Smooth muscle cell (in vitro differentiated cells): ENCODE results near the gene ARMH4. TPM values are rescaled to one million over a fixed set of nuclear protein-coding genes. Genes with fewer than 3 reads are reported as not detected.
A peak's percentile ranks its signal among the peaks of the same experiment; 100 is the strongest.

Experiments used
- DNase-seq: peaks from one replicate; lab custom pipeline; 2025; ENCODE audit not compliant: unreplicated experiment; lab: John Stamatoyannopoulos, UW
- H2AFZ ChIP-seq: fragments of 200-600 bp; sonication (generic); 2 replicates; pipeline ENCODE4 v1.6.0; 2016; ENCODE audit warnings: antibody characterized with exemption, low read depth, mild to moderate bottlenecking
- H3F3A ChIP-seq: fragments of 200-600 bp; sonication (generic); 2 replicates; pipeline ENCODE4 v1.6.0; 2017; ENCODE audit warnings: antibody characterized with exemption, low read depth
- H3K27ac ChIP-seq: fragments of 200-600 bp; sonication (generic); 2 replicates; pipeline ENCODE4 v1.5.1; 2016; ENCODE audit warnings: low read depth, mild to moderate bottlenecking
- H3K27me3 ChIP-seq: fragments of 200-600 bp; sonication (generic); 2 replicates; pipeline ENCODE4 v1.6.1; 2016; ENCODE audit warnings: low read depth, mild to moderate bottlenecking
- H3K36me3 ChIP-seq: fragments of 200-600 bp; sonication (generic); 2 replicates; pipeline ENCODE4 v1.5.1; 2016; ENCODE audit warnings: low read depth
- H3K4me1 ChIP-seq: fragments of 200-600 bp; sonication (generic); 2 replicates; pipeline ENCODE4 v1.5.1; 2016; ENCODE audit warnings: low read depth
- H3K4me2 ChIP-seq: fragments of 200-600 bp; sonication (generic); 2 replicates; pipeline ENCODE4 v1.6.0; 2016; ENCODE audit warnings: mild to moderate bottlenecking
- H3K4me3 ChIP-seq: fragments of 200-600 bp; sonication (generic); 2 replicates; pipeline ENCODE4 v1.5.1; 2016; ENCODE audit warnings: mild to moderate bottlenecking
- H3K79me2 ChIP-seq: fragments of 200-600 bp; sonication (generic); 2 replicates; pipeline ENCODE4 v1.6.0; 2016; ENCODE audit warnings: low read depth, mild to moderate bottlenecking
- H3K9ac ChIP-seq: fragments of 200-600 bp; sonication (generic); 2 replicates; pipeline ENCODE4 v1.6.0; 2016; ENCODE audit warnings: low read depth
- H3K9me3 ChIP-seq: fragments of 200-600 bp; sonication (generic); replicated peaks from 2 replicates; pipeline ENCODE4 v1.5.1; 2016; ENCODE audit warnings: low read depth
- H4K20me1 ChIP-seq: fragments of 200-600 bp; sonication (generic); 2 replicates; pipeline ENCODE4 v1.6.0; 2016; ENCODE audit warnings: low read depth
- WGBS: methylation state at CpG from one replicate; pipeline ENCODE4 v1.1.7; 2016; ENCODE audit warnings: low lambda C conversion rate; 5-methylcytosine and 5-hydroxymethylcytosine counted together
- polyA plus RNA-seq: library from polyadenylated mRNA; unstranded; fragments of >200 nt; fragmentation: Nextera tagmentation; extraction: Ambion mirVana; gene quantifications from 2 replicates; pipeline ENCODE4 v1.2.1, GENCODE V29; 2016
- total RNA-seq: library from RNA; depleted of rRNA; stranded (reverse); fragments of >200 nt; gene quantifications from 2 replicates; pipeline ENCODE4 v1.2.3, GENCODE V29; 2014
- TF ChIP-seq, protein P1 (sequence below): fragments of 200-600 bp; sonication (generic); IDR thresholded peaks from 2 replicates; pipeline ENCODE4 v1.5.1; 2017; ENCODE audit warnings: borderline replicate concordance, mild to moderate bottlenecking, antibody characterized with exemption; ENCODE audit not compliant: insufficient read depth, poor library complexity, severe bottlenecking

Gene ARMH4, protein sequence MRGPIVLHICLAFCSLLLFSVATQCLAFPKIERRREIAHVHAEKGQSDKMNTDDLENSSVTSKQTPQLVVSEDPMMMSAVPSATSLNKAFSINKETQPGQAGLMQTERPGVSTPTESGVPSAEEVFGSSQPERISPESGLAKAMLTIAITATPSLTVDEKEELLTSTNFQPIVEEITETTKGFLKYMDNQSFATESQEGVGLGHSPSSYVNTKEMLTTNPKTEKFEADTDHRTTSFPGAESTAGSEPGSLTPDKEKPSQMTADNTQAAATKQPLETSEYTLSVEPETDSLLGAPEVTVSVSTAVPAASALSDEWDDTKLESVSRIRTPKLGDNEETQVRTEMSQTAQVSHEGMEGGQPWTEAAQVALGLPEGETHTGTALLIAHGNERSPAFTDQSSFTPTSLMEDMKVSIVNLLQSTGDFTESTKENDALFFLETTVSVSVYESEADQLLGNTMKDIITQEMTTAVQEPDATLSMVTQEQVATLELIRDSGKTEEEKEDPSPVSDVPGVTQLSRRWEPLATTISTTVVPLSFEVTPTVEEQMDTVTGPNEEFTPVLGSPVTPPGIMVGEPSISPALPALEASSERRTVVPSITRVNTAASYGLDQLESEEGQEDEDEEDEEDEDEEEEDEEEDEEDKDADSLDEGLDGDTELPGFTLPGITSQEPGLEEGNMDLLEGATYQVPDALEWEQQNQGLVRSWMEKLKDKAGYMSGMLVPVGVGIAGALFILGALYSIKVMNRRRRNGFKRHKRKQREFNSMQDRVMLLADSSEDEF
- total RNA-seq (14.4 and 14.7 TPM in 2 replicates), polyA plus RNA-seq (10.0 and 12.9 TPM in 2 replicates)

- TF ChIP-seq, protein P1, sequence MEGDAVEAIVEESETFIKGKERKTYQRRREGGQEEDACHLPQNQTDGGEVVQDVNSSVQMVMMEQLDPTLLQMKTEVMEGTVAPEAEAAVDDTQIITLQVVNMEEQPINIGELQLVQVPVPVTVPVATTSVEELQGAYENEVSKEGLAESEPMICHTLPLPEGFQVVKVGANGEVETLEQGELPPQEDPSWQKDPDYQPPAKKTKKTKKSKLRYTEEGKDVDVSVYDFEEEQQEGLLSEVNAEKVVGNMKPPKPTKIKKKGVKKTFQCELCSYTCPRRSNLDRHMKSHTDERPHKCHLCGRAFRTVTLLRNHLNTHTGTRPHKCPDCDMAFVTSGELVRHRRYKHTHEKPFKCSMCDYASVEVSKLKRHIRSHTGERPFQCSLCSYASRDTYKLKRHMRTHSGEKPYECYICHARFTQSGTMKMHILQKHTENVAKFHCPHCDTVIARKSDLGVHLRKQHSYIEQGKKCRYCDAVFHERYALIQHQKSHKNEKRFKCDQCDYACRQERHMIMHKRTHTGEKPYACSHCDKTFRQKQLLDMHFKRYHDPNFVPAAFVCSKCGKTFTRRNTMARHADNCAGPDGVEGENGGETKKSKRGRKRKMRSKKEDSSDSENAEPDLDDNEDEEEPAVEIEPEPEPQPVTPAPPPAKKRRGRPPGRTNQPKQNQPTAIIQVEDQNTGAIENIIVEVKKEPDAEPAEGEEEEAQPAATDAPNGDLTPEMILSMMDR: no peak
- H3K9ac ChIP-seq: peak within 1 kb of the TSS; percentile 34
- H3F3A ChIP-seq: no peaks in the 10 kb centered on the region
- peaks cover 9% of the 10 kb centered on the region for H3K4me1 ChIP-seq
- no peaks in the 10 kb centered on the region for H3K9me3 ChIP-seq
- DNase-seq: peak; percentile 47
- H3K4me3 ChIP-seq: peak within 1 kb of the TSS; percentile 82
- no peaks in the 10 kb centered on the region for H3K79me2 ChIP-seq
- H3K36me3 ChIP-seq: no peaks in the 10 kb centered on the region
- peak within 1 kb of the TSS; percentile 93 for H2AFZ ChIP-seq
- 2% methylated on average over 62 of the region's 70 CpGs for WGBS
- H3K4me2 ChIP-seq: peak within 1 kb of the TSS; percentile 95
- peaks cover 27% of the 10 kb centered on the region for H3K27me3 ChIP-seq
- no peak within 1 kb of the TSS for H3K27ac ChIP-seq
- peaks cover 7% of the 10 kb centered on the region for H4K20me1 ChIP-seq
These were observed at the start of gene ARMH4 for GRCh38 chr14:58152014-58152857. TSS of gene ARMH4 (minus strand) at chr14:58152213. CDS start at chr14:58139358, 12,855 bp downstream.

- Histone ChIP-seq H3K27ac (peak overlapping the region; percentile 95), H2AFZ (peak overlapping the region; percentile 99), H4K20me1 (peaks cover 14% of the 10 kb centered on the region), H3K4me1 (peaks cover 16% of the 10 kb centered on the region), H3K79me2 (peaks cover 48% of the 10 kb centered on the region), H3F3A (no peaks in the 10 kb centered on the region), H3K4me2 (peak overlapping the region; percentile 100), H3K9me3 (no peaks in the 10 kb centered on the region), H3K27me3 (no peaks in the 10 kb centered on the region), H3K9ac (peak overlapping the region; percentile 94), H3K4me3 (peak overlapping the region; percentile 91), H3K36me3 (no peaks in the 10 kb centered on the region)
- TF ChIP-seq, protein P1: no peak
- DNase-seq: no peak
- WGBS: 22% methylated on average over 2 of the region's 2 CpGs
These were observed 48.8 kb upstream of the ARMH4 start for GRCh38 chr14:58200846-58201245.

- DNase-seq: no peak
These were observed 48.4 kb upstream of the ARMH4 start for GRCh38 chr14:58200480-58200841.

More at GRCh38 chr14:58200480-58200841, 48.4 kb upstream of the ARMH4 start:
- Histone ChIP-seq H3K4me1 (peaks cover 16% of the 10 kb centered on the region), H3K4me3 (peak overlapping the region; percentile 91), H3F3A (no peaks in the 10 kb centered on the region), H3K9me3 (no peaks in the 10 kb centered on the region), H3K4me2 (peak overlapping the region; percentile 100), H3K27ac (peak overlapping the region; percentile 95), H4K20me1 (peaks cover 12% of the 10 kb centered on the region), H3K9ac (peak overlapping the region; percentile 94), H3K36me3 (no peaks in the 10 kb centered on the region), H3K27me3 (no peaks in the 10 kb centered on the region), H3K79me2 (peaks cover 46% of the 10 kb centered on the region), H2AFZ (peak overlapping the region; percentile 99)
- 2% methylated on average over 11 of the region's 11 CpGs for WGBS
- TF ChIP-seq, protein P1: no peak
